Transverse colon (tissue), 4 donors: ENCODE results near the gene DENND11.

Experiments
- CTCF ChIP-seq, 5 experiments: fragments of 200-600 bp in 3 of 5; fragments of 450-650 bp in 2 of 5; sonication (generic) in 3 of 5; IDR thresholded peaks; 1 replicate in 2 of 5; 2 replicates in 3 of 5; pipeline ENCODE4 v1.5.1; 2016 to 2017; ENCODE audit warnings: antibody characterized with exemption in 5 of 5, inconsistent platforms in 3 of 5, mild to moderate bottlenecking in 2 of 5, moderate library complexity in 1 of 5
- EP300 ChIP-seq: sonication (generic); formaldehyde crosslinking; IDR thresholded peaks from one replicate; pipeline ENCODE4 v1.6.1; 2017; ENCODE audit warnings: antibody characterized with exemption, low read depth
- POLR2A ChIP-seq: fragments of 450-650 bp; IDR thresholded peaks from one replicate; pipeline ENCODE4 v1.6.1; 2016; ENCODE audit warnings: antibody characterized with exemption, mild to moderate bottlenecking, moderate library complexity
- POLR2AphosphoS5 ChIP-seq, 3 donors: sonication (generic); formaldehyde crosslinking; IDR thresholded peaks; one replicate each; pipeline ENCODE4 v1.6.1; 2016; ENCODE audit warnings: antibody characterized with exemption in 3 of 3

- no peak for TF ChIP-seq POLR2AphosphoS5 (IDR thresholded peaks at IDR 0.05)
- no peak for TF ChIP-seq CTCF (IDR thresholded peaks at IDR 0.05)
- TF ChIP-seq EP300 = no peak
- TF ChIP-seq POLR2A = no peak
Measured at GRCh38 chr7:141710301-141710700, 8.3 kb upstream of the DENND11 start.
